AG04449 (cell line): Measurements from ENCODE around the gene RANBP17.

Experiments used
- CTCF ChIA-PET: fragments of 350-600 bp; formaldehyde crosslinking; extraction: SDS; loops from one replicate; lab custom pipeline; 2021; ENCODE audit warnings: antibody characterized with exemption; lab: Yijun Ruan, JAX
- POLR2A ChIA-PET: fragments of 400-600, 350-600 bp; formaldehyde crosslinking; extraction: SDS; loops from one replicate; lab custom pipeline; 2020; ENCODE audit warnings: antibody characterized with exemption, inconsistent platforms; lab: Yijun Ruan, JAX
- DNase-seq: peaks from one replicate; pipeline ENCODE4 v3.0.0-alpha.2; 2010; ENCODE audit warnings: low read depth, low spot score
- H3K4me3 ChIP-seq: 2 replicates; pipeline ENCODE4 v1.5.1; 2011; ENCODE audit warnings: low read depth, mild to moderate bottlenecking, control low read depth, low read length
- CTCF ChIP-seq: IDR thresholded peaks from one replicate; pipeline ENCODE4 v1.5.1; 2011; ENCODE audit warnings: mild to moderate bottlenecking, moderate library complexity, low read length, control low read depth, inconsistent platforms; ENCODE audit not compliant: insufficient read depth; ENCODE audit errors: missing control alignments

RANBP17 gene

GRCh38 chr5:170886210-170886894 lies 24.5 kb downstream of the RANBP17 start:
- ChIA-PET CTCF (interaction anchor here (1.4 kb wide), 1 partner anchor 8 kb away, joined by 3 read pairs; no protein-coding TSS in a partner anchor), POLR2A (no interaction called here)
- TF ChIP-seq CTCF = no peak
- no peak overlapping the region for H3K4me3 ChIP-seq
- no peak for DNase-seq

- no peak overlapping the region for H3K4me3 ChIP-seq
- no peak for DNase-seq
- ChIA-PET CTCF (interaction anchor here (0.6 to 1.0 kb wide), 2 partner anchors 19 to 437 kb away, joined by 3 to 5 read pairs; no protein-coding TSS in a partner anchor), POLR2A (no interaction called here)
- no peak for TF ChIP-seq CTCF
These were observed 30.4 kb downstream of the RANBP17 start for GRCh38 chr5:170892196-170892595.

- POLR2A ChIA-PET = no interaction called here
- no peak for TF ChIP-seq CTCF
- CTCF ChIA-PET = interaction anchor here (1.0 to 1.4 kb wide), 3 partner anchors 9 to 268 kb away, joined by 3 to 5 read pairs (median 3); no protein-coding TSS in a partner anchor
- no peak for DNase-seq
- no peak overlapping the region for H3K4me3 ChIP-seq
These were observed 32.8 kb downstream of the RANBP17 start for GRCh38 chr5:170894665-170895064.

GRCh38 chr5:170896779-170897178 lies 35.0 kb downstream of the RANBP17 start:
- H3K4me3 ChIP-seq = no peak overlapping the region
- CTCF ChIA-PET = interaction anchor here (1.0 kb wide), 1 partner anchor 87 kb away, joined by 4 read pairs; no protein-coding TSS in a partner anchor
- DNase-seq = no peak
- peak; percentile 41 for TF ChIP-seq CTCF
- POLR2A ChIA-PET = no interaction called here

- ChIA-PET CTCF (interaction anchor here (1.1 kb wide), 1 partner anchor 10 kb away, joined by 3 read pairs; no protein-coding TSS in a partner anchor), POLR2A (no interaction called here)
- no peak for TF ChIP-seq CTCF
- no peak for DNase-seq
- H3K4me3 ChIP-seq = no peak overlapping the region
These were observed 41.3 kb downstream of the RANBP17 start for GRCh38 chr5:170903075-170903474.

GRCh38 chr5:170907758-170908157 lies 45.9 kb downstream of the RANBP17 start:
- H3K4me3 ChIP-seq = no peak overlapping the region
- DNase-seq = no peak
- ChIA-PET CTCF (no interaction called here), POLR2A (no interaction called here)
- no peak for TF ChIP-seq CTCF
